Transverse colon (tissue), 4 donors: ENCODE data around the gene ATP5PD.

Experiments used
- CTCF ChIP-seq, 5 experiments: fragments of 200-600 bp in 3 of 5; fragments of 450-650 bp in 2 of 5; sonication (generic) in 3 of 5; IDR thresholded peaks; 1 replicate in 2 of 5; 2 replicates in 3 of 5; pipeline ENCODE4 v1.5.1; 2016 to 2017; ENCODE audit warnings: antibody characterized with exemption in 5 of 5, inconsistent platforms in 3 of 5, mild to moderate bottlenecking in 2 of 5, moderate library complexity in 1 of 5
- EP300 ChIP-seq: sonication (generic); formaldehyde crosslinking; IDR thresholded peaks from one replicate; pipeline ENCODE4 v1.6.1; 2017; ENCODE audit warnings: antibody characterized with exemption, low read depth
- POLR2A ChIP-seq: fragments of 450-650 bp; IDR thresholded peaks from one replicate; pipeline ENCODE4 v1.6.1; 2016; ENCODE audit warnings: antibody characterized with exemption, mild to moderate bottlenecking, moderate library complexity
- POLR2AphosphoS5 ChIP-seq, 3 donors: sonication (generic); formaldehyde crosslinking; IDR thresholded peaks; one replicate each; pipeline ENCODE4 v1.6.1; 2016; ENCODE audit warnings: antibody characterized with exemption in 3 of 3

- TF ChIP-seq CTCF (IDR thresholded peaks at IDR 0.05) (no peak), POLR2AphosphoS5 (IDR thresholded peaks at IDR 0.05) (no peak), POLR2A (no peak), EP300 (no peak)
Measured at GRCh38 chr17:75019710-75020109, 27.1 kb downstream of the ATP5PD start.
